Fibroblast of the conjunctiva (primary cell): ENCODE measurements around the gene ITGA6.
"Not testable (repeated sequence)": the region's sequence is repeated elsewhere in the genome, so short reads cannot be mapped to it uniquely, and the experiment has no call there.

Source experiments
- DNase-seq: peaks from one replicate; pipeline ENCODE4 v3.0.0-alpha.2; 2010; ENCODE audit warnings: low read depth

The ITGA6 gene

DNA sequence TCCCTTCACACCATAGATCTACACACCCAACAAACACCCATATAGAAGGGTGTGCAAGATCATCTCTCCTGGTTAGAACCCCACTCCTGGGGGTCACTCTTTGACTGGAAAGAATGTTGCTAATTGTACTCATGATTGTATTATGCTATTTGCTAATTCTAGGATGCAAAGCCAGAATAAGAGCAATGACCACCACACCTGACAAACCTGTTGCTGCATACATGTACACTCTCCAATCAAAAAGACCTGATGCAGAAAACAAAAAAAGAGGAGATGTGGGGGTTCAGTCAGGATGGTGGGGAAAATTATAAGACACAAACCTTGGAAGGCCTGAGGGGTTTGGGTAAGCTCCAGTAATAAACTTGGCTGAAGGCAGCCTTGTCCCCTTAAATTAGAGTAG, 91.6 kb downstream of the ITGA6 start:
- no peak for DNase-seq

DNA sequence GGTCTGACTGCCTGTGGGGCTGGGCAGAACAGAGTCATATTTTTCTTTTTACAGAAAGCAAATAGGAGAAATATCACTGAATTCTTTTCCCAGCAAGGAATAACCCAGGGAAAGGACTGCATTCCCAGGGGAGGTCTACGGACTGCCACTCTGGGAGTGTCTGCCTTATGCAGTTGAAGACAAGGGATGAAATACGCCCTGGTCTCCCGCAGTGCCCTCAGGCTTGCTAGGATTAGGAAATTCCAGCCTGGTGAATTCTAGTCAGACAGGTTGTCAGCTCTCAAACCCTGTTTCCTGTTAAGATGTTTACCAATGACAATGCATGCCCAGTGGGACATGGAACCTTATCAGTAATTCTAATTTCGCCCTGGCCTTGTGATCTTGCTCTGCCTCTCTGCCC, 98.2 kb downstream of the ITGA6 start:
- no peak for DNase-seq

DNA sequence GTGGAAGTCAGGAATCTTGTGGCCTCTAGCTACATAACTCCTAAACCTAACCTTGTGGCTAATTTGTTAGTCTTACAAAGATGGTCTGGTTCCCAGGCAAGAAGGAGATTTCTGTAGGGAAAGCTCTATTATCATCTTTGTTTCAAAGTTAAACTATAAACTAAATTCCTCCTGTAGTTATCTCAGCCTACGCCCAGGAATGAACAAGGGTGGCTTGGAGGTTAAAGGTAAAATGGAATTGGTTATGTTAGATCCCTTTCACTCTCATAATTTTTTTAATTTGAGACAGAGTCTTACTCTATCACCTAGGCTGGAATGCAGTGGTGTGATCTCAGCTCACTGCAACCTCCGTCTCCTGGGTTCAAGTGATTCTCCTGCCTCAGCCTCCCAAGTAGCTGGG, 103.9 kb downstream of the ITGA6 start:
- DNase-seq = no peak

DNA sequence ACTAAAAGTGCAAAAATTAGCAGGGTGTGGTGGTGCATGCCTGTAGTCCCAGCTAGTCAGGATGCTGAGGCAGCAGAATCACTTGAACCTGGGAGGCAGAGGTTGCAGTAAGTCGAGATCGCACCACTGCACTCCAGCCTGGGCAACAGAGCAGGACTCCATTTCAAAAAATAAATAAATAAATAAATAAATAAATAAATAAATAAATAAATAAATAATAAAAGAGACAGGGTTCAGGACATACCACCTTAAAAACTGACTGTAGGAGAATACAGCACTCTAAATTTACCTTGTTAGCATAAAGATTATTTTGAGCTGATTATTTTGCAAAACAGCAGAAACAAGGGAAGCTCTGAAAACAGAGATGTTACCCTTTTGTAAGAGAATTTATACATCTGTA, 105.1 kb downstream of the ITGA6 start:
- not testable (repeated sequence) for DNase-seq

DNA sequence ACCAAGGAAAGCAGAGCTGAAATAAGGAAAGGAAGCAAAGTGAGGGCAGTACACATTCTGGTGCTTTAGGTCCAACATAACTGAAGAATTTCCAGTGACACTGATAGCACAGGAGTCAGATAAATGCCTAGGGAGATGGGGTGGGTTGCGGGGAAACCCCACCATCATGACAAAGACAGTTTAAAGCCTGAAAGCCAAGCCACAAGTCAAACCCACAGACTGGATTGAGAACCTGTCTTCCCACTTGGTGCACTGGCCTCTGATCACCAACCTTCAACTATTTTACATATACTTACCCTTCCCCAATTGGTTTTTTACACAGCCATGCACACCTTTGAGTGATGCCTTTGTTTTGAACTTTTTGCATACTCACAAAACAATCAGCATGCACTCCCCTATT, 106.3 kb downstream of the ITGA6 start:
- DNase-seq = no peak

DNA sequence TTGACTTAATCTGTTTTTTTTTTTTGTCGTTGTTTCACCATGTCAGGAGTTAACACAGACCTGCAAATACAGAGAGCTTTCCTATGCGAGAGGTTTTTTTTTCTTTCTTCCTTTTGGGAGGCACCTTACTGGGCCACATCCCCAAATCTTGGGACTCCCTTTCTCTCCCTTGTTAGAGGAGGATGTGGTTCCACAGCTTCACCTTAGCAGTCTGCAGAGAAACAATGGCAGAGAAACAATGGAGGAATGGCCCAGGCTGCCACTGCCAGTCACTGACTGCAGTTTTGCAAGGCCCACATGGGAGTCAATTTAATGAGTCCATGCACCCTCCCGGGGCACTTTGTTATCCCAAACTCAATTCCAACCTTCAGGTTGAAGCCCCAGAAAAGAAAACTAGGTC, 107.7 kb downstream of the ITGA6 start:
- no peak for DNase-seq

DNA sequence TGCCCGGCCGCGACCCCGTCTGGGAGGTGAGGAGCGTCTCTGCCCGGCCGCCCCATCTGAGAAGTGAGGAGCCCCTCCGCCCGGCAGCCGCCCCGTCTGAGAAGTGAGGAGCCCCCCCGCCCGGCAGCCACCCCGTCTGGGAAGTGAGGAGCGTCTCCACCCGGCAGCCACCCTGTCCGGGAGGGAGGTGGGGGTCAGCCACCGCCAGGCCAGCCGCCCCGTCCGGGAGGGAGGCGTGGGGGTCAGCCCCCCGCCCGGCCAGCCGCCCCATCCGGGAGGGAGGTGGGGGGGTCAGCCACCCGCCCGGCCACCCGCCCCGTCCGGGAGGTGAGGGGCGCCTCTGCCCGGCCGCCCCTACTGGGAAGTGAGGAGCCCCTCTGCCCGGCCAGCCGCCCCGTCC, 110.5 kb downstream of the ITGA6 start:
- DNase-seq = not testable (repeated sequence)

DNA sequence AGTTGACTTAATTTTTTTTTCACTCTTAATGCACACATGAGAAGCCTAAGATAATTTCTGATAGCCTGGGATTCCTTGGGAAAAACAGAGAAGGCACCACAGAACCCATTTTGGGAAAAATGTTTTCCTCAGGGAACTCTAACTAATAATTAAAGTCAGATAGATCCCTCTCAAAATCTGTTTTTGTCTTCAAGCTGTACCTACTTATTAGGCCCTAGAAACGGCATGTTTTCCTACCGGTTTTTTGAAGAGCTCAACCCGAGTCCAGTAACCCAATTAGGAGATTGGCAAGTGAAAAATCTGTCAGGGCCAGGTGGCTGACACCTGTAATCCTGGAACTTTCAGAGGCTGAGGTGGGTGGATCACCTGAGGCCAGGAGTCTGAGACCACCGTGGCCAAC, 112.4 kb downstream of the ITGA6 start:
- no peak for DNase-seq

DNA sequence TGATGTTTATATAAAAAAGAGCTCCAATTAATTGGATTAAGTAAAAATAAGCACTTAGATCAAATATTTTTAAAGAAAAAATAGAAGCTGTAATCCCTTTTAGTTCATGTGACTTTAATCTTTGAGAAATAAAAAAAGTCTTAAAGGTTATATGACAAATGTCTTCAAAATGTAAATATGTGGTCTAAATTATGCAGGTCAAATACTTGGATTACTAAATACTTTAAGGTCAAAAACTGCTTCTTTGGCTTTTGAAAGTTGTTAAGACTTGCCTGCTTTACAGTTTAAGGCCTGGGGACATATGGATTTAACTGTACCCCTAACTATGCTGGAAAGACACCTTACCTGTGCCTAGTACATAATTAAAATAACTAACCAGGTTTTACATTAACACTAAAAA, 113.0 kb downstream of the ITGA6 start:
- no peak for DNase-seq

DNA sequence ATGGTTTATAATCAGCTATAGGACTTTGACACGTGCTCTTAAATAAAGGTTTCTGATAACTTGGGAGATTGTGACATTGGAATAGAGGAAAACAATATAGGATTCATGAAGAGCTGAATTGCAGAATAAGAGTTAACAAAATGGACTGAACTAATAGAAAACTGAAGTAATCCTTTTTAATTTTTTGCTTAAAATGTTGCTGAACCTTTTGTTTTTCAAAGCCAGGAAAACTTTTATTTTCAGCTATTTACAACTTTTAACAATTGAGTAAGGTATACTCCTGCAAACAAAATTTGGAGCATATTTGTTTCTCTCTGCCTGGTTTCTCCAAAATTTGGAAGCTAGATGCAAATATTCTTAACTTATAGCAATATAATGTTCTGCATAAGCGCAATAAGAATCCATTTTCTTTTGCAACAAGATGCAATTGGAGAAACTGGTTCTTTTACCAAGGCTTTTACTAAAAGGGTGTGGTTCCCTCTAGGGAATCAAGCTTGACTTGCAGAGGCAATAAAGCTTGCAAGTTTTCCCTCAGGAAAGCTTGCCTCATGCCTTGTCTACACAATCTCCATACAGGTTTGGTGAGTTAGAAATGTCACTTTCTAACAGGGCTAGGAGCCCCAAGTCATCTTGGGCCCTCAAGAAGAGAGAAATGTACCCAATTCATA, 118.2 kb downstream of the ITGA6 start:
- no peak for DNase-seq

DNA sequence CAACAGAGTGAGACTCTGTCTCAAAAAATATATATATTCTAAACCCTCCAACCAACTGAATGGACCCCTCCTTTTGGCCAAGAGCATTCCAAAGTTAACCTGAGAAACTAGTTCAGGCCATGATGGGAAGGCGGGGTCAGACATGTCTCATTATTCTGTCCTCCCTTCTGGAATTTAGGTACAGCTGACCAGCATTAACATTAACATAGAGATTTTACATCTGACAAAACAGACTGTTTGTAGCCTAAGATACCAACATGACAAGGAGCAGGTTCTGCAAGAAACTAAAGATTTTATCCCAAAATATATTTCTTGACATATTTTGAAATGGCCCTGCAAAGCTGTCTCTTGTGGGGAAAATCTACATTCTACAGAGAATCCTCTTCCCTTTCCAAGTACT, 121.7 kb downstream of the ITGA6 start:
- no peak for DNase-seq

DNA sequence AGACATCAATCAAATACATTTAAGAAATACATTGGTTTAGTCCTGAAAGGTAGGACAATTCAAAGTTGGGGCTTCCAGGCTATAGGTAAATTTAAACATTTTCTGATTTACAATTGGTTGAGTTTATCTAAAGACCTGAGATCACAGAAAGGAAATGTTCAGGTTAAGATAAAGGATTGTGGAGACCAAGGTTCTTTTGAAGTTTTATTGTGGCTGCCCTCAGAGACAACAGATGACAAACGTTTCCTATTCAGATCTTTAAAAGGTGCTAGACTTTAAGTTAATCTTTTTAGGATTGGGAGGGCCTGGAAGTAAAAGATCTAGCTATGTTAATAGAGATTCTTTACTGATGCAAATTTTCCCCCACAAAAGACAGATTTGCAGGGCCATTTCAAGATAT, 122.4 kb downstream of the ITGA6 start:
- DNase-seq = not testable (repeated sequence)

DNA sequence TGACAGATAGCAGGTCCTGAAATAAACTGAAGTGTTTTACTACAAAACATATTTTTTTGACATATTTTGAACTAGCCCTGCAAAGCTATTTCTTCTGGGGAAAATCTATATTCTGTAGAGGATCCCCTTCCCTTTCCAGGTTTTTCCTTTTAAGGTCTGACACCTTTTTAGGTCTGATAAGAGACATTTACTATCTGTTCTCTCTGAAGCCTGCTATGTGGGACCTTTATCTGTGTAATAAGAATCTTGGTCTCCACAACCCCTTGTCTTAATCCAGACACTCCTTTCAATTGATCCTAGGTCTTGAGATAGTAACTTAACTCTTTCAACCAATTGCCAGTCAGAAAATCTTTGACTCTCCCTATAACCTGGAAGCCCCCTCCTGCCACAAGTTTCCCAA, 123.0 kb downstream of the ITGA6 start:
- no peak for DNase-seq

DNA sequence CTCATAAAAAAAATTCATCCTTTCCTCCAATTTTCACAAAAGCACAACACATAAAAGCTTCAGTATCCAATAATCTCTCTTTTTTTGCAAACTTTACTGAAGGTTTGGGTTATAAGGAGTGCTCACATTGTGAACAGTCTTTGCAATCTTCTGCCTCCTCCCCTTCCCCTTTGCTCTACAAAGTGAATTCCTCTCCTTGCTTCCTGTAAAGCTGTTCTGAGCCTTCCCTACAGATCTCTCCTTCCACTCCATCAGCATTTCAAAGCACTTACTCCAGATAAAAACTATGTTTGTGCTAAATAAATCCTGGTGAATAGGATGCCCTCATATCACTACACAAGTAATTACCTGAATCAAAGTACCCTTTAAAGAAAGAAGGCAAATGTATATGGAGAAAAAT, 123.9 kb downstream of the ITGA6 start:
- DNase-seq = no peak

DNA sequence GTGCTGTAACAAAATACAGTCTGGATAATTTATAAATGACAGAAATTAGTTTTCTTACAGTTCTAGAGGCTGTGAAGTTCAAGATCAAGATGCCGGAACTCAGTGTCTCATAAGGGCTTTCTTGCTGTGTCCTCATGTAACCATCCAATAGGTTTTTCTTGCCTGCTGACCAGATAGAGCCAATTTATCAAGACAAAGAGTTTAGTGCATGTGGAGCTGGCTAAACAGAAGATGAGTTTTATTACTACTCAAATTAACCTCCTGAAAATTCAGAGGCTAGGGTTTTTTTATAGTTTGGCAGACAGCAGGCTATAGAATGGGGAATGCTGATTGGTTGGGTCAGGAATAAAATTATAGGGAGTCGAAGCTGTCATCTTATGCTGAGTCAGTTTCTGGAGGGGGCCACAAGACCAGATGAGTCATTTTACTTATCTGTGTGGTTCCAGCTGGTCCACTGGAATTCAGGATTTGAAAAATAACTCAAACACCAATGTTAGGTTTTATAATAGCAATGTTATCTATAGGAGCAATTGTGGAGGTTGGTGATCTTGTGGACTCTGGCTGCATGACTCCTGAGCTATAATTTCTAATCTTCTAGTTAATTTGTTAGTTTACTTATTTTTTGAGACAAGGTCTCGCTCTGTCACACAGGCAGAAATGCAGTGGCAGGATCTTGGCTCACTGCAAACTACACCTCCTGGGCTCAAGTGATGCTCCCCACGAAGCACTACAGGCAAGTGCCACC, 125.3 kb downstream of the ITGA6 start:
- DNase-seq = peak; percentile 50

DNA sequence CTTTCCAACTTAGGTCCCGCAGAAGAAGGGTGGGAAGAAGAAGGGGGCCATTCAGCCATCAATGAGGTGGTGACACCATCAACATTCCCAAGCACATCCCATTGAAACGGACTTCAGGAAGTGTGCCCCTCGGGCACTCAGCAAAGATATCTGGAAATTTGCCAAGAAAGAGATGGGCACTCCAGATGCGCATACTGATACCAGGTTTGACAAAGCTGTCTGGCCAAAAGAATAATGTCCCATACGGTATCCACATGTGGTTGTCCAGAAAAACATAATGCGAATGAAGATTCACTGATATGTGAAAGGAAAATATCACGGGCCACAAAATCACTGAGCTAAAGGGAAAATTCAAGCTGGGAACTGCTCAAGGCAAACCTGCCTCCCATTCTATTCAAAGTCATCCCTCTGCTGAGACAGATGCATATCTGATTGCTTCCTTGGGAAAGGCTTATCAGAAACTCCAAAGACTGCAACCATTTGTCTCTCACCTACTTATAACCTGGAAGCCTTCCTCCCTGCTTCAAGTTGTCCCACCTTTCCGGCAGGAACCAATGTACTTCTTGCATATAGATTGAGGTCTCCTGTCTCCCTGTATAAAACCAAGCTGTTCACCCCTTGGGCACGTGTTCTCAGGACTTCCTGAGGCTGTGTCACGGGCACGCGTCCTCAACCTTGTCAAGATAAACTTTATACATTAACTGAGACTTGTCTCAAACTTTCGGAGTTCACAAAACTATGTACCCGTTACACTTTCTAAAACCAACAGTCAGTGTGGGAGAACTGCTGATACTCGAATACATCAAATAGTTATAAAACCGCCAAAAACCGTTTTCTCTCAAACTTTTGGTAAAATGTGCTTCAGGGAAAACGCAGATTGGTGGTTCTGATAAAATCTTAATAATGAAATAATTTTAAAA, 127.2 kb downstream of the ITGA6 start:
- no peak for DNase-seq

DNA sequence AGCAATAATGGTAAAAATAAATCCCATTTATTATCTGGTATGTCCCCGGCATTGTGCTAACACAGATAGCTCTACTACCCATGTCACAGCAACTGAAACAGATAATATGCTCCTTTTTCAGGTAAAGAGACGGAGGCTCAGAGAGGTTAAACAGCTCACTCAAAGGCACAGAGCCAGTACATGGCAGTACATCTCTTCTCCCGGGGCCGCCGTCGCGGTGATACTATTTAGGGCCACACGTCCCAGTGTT, 127.8 kb downstream of the ITGA6 start:
- DNase-seq = no peak
